ENCODE measurements around the gene TMEM63C.

The TMEM63C gene

DNA sequence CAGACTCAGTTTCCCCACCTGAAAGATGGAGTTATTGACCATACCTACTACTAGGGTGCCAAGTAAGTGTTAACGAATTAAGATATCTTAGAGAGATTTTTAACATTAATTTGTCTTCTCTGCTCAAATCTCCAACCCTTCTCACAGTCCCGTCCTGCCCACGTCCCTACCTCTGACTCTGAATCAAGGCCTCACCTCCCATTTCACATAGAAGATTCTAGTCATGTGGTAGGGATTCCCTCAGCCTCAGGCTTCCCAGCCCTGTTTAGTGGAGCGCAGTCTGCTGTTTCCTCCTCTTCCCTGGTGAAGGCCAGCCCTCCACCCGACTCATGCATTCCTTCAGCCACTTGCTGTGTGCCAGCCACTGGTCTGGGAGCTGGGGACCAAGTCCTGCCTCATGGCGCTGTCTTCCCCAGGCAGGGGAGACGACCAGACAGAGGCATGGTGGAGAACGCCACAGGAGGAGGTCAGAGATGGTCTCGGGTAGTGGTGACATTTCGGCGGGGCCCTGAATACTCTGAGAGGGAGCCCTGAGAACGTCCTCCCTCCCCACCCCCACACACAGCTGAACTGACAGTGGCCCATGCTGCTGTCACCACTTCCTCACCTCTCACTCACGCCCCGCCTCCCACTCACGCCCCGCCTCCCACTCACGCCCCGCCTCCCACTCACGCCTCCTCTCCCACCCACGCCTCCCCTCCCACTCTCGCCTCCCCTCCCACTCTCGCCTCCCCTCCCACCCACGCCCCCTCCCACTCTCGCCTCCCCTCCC lies 38.8 kb downstream of the TMEM63C start:
- no peak for DNase-seq

- peak in 1 of 58 donors; percentile 64 for DNase-seq
Observed at GRCh38 chr14:77221241-77221871, 39.8 kb downstream of the TMEM63C start.

- no peak for DNase-seq
Observed at GRCh38 chr14:77222546-77223225, 41.1 kb downstream of the TMEM63C start.

- DNase-seq: no peak
Observed at GRCh38 chr14:77224212-77224611, 42.6 kb downstream of the TMEM63C start.

DNA sequence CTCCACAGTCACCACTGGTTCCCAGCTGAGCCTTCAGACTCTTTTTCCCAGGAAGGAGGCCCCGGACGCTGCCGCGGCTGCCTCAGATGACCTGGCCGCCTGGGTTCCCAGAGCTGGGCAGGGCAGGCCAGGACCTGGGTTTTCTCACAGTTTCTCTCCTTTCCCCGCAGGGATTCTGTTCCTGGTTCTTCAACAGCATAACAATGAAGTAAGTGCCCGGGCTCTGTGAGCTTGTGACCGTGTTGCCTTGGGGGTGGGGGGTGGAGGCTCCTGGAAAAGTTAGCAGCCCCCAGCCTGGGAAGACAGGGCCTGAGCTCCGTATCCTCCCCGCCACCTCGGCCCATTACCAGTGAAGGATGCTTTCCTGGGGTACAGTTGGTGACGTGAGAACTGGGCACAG lies 43.7 kb downstream of the TMEM63C start:
- no peak for DNase-seq

- DNase-seq: no peak
Observed at GRCh38 chr14:77225892-77226557, 44.4 kb downstream of the TMEM63C start.

GRCh38 chr14:77228056-77228455 lies 46.5 kb downstream of the TMEM63C start:
- no peak for DNase-seq

DNA sequence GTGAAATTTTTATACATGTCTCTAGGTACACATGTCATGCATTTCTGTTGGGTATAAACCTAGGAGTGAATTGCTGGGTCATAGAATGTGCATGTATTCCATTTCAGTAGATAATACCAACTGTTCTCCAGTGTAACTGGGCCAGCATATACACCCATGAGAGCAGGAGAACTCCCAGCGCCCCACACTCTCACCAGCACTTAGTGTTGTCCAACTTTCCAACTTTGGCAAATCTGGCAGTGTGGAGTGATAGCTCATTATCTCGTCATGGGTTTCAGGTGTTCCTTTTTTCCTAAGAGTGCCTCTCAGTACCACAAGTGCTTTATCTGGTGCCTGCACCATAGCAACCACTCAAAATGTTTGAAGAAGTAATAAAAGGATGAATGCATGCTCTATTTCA lies 49.3 kb downstream of the TMEM63C start:
- no peak for DNase-seq

DNA sequence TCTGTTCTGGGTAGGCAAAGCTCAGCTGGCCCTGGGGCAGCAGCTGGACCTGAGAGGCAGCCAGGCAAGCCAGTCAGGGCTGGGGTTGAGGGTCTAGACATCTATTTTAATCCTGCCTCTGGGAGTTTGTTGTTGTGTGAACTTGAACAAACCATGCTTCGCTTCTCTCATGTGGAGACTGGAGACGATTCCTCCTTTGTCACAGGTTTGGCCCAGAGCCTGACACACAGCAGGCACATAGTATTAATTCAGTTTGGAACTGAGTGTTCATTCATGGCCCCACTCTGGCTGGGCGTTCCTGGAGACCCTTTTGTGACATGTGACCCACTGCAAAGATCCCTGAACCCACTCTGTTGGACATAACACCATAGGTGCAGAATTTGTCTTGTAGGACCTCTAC lies 50.1 kb downstream of the TMEM63C start:
- no peak for DNase-seq

GRCh38 chr14:77236814-77237213 lies 55.2 kb downstream of the TMEM63C start:
- no peak for DNase-seq

GRCh38 chr14:77238356-77238755 lies 56.8 kb downstream of the TMEM63C start:
- DNase-seq: peak in 3 of 58 donors; percentile 7 to 16 (median 14)

DNA sequence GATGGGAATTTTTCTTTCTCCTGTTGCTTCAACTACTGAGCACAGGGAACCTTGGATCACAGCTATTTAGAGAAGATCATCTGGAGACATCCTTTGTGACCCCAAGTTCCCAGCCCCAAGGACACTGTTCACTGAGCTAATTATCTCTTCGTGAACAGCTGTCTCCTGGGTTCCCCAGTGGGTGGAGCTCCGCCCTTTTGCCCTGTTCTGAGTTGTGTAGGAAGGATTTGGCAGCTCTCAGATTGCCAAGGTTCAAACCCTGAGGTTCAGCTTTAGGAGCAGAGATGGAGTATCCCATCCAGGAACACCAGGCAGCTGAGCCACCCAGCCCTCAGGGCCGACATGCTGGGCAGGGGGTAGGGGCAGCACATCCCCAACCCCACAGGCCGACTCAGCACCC lies 57.4 kb downstream of the TMEM63C start:
- DNase-seq: no peak

DNA sequence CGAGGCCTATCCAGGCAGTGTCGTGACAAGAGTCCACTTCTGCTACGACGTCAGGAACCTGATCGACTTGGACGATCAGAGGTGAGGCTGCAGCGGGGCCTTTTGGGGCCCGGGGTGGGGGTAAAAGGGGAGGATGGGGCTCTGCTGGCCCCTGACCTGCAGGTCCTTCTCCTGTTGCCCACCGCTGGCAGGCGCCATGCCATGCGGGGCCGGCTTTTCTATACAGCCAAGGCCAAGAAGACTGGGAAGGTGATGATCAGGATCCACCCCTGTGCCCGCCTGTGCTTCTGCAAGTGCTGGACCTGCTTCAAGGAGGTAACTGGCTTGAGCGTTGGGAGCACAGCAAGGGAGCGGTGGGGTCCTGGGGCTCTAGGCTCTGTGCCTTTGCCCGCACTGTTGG lies 57.8 kb downstream of the TMEM63C start:
- DNase-seq: no peak

DNA sequence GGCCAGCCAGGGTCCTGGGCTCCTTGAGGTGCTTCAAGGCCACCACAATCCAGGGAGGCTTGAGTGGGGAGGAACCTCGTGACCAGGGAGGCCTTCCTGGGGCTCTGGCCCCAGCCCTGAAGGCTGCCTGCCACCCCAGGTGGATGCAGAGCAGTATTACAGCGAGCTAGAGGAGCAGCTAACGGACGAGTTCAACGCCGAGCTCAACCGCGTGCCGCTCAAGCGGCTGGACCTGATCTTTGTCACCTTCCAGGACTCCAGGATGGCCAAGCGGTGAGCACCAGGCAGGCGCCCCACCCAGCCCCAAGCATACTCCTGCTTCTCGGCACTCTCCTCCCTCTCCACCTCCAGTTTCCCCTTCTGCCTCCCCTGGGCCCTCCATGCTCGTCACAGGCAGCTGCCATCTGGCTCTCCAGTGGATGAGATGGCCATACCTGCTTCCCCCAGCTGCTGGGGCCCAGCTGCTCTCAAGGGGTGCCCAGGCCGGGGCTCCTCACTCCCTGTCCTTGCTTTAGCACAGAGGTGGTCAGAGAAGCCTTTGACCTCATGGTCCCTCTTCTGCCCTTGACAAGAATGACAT lies 58.8 kb downstream of the TMEM63C start:
- no peak for DNase-seq

DNA sequence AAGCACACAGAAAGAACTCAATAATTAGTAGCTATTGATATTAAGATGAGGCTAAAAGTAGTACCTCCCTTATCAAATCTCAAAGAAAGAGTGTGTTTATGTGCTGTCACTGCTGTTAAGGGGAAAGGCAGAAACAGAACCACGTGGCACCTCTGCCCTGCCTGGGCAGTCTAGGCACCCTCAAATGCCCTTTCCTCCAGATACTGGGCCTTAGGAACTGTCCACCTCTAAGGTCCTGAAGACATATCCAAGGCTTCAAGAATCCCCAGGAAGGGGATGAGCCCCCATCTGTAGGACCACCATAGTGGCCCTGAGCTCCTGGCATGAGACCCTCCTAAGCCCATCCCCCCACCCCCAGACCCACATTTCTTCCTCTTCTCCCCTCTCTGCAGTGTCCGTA lies 60.4 kb downstream of the TMEM63C start:
- no peak for DNase-seq

DNA sequence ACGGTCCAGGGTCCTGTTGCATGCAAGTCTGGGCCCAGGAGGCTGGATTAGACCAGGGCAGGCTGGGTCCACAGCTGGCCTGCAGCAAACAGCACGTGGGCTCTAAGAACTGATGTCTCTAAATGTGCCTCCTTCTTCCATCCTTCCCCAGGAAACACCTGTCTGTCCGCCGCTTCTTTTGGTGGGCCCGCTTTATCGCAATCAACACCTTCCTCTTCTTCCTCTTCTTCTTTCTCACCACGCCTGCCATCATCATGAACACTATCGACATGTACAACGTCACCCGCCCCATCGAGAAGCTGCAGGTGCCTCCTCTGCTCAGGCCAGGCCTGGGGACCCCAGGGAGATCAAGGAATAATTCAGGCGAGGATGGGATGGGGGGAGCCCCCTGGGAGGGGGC lies 61.2 kb downstream of the TMEM63C start:
- no peak for DNase-seq

DNA sequence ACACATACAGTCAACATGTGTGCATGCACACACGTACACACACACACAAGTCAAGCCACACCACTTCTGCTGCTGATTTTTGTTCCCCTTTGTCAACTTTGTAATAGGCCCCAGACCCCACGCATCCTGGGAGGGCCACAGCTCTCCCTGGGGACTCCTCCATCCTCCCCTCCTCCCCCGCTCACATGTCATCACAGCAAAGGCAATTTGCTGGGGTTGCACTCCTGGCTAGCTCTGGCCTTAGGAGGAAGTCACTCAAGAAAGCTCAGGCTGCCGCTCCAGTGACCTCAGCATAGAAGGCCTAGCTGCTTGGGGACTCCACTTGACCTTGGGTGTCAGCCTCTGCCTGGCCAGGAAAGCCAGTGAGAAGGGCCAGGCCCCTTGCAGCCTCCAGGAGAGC lies 62.3 kb downstream of the TMEM63C start:
- DNase-seq: no peak

GRCh38 chr14:77245820-77246219 lies 64.2 kb downstream of the TMEM63C start:
- no peak for DNase-seq

DNA sequence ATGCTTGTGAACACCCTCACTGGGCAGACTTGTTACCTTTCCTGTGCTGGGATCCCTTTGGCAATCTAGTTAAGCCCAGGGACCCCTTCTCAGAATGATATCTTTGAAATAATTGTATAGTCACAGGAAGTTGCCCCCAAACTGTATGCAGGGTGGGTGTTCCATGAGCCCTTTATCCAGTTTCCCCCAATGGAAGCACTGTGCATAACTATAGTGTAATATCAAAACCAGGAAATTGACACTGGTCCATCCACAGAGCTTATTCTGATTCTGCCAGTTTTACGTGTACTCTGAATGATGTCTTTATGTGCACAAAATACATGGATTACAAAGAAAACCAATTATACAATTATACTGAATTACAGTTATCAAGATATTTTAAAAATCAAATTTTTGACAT lies 65.2 kb downstream of the TMEM63C start:
- DNase-seq: no peak

GRCh38 chr14:77248666-77249065 lies 67.1 kb downstream of the TMEM63C start:
- DNase-seq: no peak

GRCh38 chr14:77249286-77249685 lies 67.7 kb downstream of the TMEM63C start:
- no peak for DNase-seq

- DNase-seq: no peak
Observed at GRCh38 chr14:77250927-77251326, 69.3 kb downstream of the TMEM63C start.

Data from anterior cingulate cortex (tissue), 58 donors.